Measurements from ENCODE around the gene MIPOL1. TPM values are rescaled to one million over a fixed set of nuclear protein-coding genes. Genes with fewer than 3 reads are reported as not detected.

Gene MIPOL1
- total and polyA plus RNA-seq, 2 of the 13 experiments (the other 11 are each of a cell fraction or from before 2014, with no cell fraction given) = 8.6 to 34.2 TPM

DNA sequence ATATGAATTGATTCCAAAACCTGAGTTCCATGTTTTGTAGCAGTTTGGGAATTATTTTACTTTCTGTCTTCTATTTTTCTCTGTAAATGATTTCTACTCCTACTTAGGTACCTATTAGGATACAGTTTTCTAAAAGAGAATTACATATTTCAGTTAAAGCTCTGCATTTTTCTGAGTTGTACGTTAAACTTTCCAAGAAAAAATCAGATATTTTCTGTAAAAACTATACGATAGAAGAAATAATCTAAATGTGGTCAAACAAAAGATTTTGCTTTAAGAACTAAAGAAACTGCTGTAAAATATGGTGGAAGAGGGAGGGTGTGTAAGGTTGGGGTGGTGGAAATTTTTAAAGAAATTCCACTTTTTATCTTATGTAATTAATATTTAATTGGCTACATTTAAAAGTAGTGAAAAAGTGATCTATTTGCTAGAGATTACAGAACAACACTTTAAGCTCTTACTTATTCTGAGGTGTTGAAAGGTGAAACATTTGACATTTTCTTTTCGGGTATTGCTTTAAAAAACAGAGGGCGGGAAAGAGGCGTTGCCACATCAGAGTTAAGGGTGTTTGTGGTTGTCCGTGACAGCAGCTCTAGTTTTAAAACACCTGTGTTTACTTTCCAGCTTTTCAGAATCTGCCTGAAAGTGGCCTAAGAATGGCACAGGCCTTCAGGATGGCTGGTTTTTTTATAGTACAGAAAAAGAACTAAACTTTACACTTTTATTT, 187.3 kb downstream of the MIPOL1 start (continued):
- TF ChIP-seq, protein P1, sequence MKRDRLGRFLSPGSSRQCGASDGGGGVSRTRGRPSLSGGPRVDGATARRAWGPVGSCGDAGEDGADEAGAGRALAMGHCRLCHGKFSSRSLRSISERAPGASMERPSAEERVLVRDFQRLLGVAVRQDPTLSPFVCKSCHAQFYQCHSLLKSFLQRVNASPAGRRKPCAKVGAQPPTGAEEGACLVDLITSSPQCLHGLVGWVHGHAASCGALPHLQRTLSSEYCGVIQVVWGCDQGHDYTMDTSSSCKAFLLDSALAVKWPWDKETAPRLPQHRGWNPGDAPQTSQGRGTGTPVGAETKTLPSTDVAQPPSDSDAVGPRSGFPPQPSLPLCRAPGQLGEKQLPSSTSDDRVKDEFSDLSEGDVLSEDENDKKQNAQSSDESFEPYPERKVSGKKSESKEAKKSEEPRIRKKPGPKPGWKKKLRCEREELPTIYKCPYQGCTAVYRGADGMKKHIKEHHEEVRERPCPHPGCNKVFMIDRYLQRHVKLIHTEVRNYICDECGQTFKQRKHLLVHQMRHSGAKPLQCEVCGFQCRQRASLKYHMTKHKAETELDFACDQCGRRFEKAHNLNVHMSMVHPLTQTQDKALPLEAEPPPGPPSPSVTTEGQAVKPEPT (CRISPR knock-in tag; IDR thresholded peaks at IDR 0.05; ENCODE audit: low read depth) = no peak
- TF ChIP-seq KAT8 (CRISPR knock-in tag; IDR thresholded peaks at IDR 0.05) (peak; percentile 14; the same call in 1 of the 2 replicates), KDM3A (CRISPR knock-in tag; IDR thresholded peaks at IDR 0.05; ENCODE audit: low read depth) (0 out of 2 replicates have a peak, but pooled peaks have one; percentile 47), KDM5B (CRISPR knock-in tag; IDR thresholded peaks at IDR 0.05; ENCODE audit: borderline replicate concordance) (no peak), ZNF24 (IDR thresholded peaks at IDR 0.05) (peak; percentile 47; the same call in 1 of the 2 replicates), HNRNPK (IDR thresholded peaks at IDR 0.05; ENCODE audit: low read depth, low read length, poor library complexity, severe bottlenecking) (peak; percentile 49), ZNF124 (CRISPR knock-in tag; IDR thresholded peaks at IDR 0.05) (0 out of 2 replicates have a peak, but pooled peaks have one; percentile 55), NAIF1 (CRISPR knock-in tag; IDR thresholded peaks at IDR 0.05; ENCODE audit: borderline replicate concordance) (0 out of 2 replicates have a peak, but pooled peaks have one; percentile 49), GPBP1L1 (CRISPR knock-in tag; IDR thresholded peaks at IDR 0.05) (no peak), ZSCAN9 (CRISPR knock-in tag; IDR thresholded peaks at IDR 0.05; ENCODE audit: borderline replicate concordance) (peak; percentile 49; the same call in 1 of the 2 replicates), NCOA2 (CRISPR knock-in tag; IDR thresholded peaks at IDR 0.05) (peak; percentile 78), ERF (CRISPR knock-in tag; IDR thresholded peaks at IDR 0.05) (peak; percentile 65; the same call in 1 of the 2 replicates), ZSCAN25 (CRISPR knock-in tag; IDR thresholded peaks at IDR 0.05) (no peak), ZNF652 (CRISPR knock-in tag; IDR thresholded peaks at IDR 0.05; ENCODE audit: borderline replicate concordance, low read depth) (0 out of 2 replicates have a peak, but pooled peaks have one; percentile 44), GABPA (IDR thresholded peaks at IDR 0.05; ENCODE audit: low read depth, low read length) (no peak), GABPA (CRISPR knock-in tag; IDR thresholded peaks at IDR 0.05; ENCODE audit: low read depth) (no peak), SOX5 (CRISPR knock-in tag; IDR thresholded peaks at IDR 0.05; ENCODE audit: borderline replicate concordance) (peak; percentile 47), ZNF878 (CRISPR knock-in tag; IDR thresholded peaks at IDR 0.05) (no peak), MEIS1 (CRISPR knock-in tag; IDR thresholded peaks at IDR 0.05; ENCODE audit: borderline replicate concordance) (0 out of 2 replicates have a peak, but pooled peaks have one; percentile 38), YY1 (IDR thresholded peaks at IDR 0.05; ENCODE audit: insufficient read depth, insufficient replicate concordance, low read depth, low read length) (no peak), RXRA (CRISPR knock-in tag; IDR thresholded peaks at IDR 0.05) (no peak), PHB2 (IDR thresholded peaks at IDR 0.05; ENCODE audit: partially characterized antibody) (no peak), ZFY (CRISPR knock-in tag; IDR thresholded peaks at IDR 0.05) (peak; percentile 68; the same call in 1 of the 2 replicates), EP300 (IDR thresholded peaks at IDR 0.05; ENCODE audit: low read depth in 2 of 2, low read length in 2 of 2) (peak in 1 of 2 experiments; percentile 78; a peak in 2 of 4 replicates), EP300 (CRISPR knock-in tag; IDR thresholded peaks at IDR 0.05; ENCODE audit: borderline replicate concordance) (no peak), KAT7 (CRISPR knock-in tag; IDR thresholded peaks at IDR 0.05; ENCODE audit: borderline replicate concordance) (peak; percentile 66; the same call in 1 of the 2 replicates), RXRB (CRISPR knock-in tag; IDR thresholded peaks at IDR 0.05; ENCODE audit: borderline replicate concordance) (peak; percentile 59; the same call in 1 of the 2 replicates)
- TF ChIP-seq, protein P2, sequence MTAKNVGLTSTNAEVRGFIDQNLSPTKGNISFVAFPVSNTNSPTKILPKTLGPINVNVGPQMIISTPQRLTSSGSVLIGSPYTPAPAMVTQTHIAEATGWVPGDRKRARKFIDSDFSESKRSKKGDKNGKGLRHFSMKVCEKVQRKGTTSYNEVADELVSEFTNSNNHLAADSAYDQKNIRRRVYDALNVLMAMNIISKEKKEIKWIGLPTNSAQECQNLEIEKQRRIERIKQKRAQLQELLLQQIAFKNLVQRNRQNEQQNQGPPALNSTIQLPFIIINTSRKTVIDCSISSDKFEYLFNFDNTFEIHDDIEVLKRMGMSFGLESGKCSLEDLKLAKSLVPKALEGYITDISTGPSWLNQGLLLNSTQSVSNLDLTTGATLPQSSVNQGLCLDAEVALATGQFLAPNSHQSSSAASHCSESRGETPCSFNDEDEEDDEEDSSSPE (CRISPR knock-in tag; IDR thresholded peaks at IDR 0.05) = peak; percentile 84
